Neural cell (in vitro differentiated cells): ENCODE data around the gene CHD2. TPM values are rescaled to one million over a fixed set of nuclear protein-coding genes. Genes with fewer than 3 reads are reported as not detected.

Experiments used
- H2AFZ ChIP-seq: fragments of 200-600, 300-800 bp; sonication (generic), shearing (Covaris generic); 2 replicates; pipeline ENCODE4 v1.6.0; 2014; ENCODE audit warnings: low read depth, mild to moderate bottlenecking, antibody characterized with exemption, low read length, moderate library complexity
- H3F3A ChIP-seq: fragments of 200-600 bp; shearing (Covaris generic); 2 replicates; pipeline ENCODE4 v1.6.1; 2016; ENCODE audit warnings: mild to moderate bottlenecking, moderate library complexity, mixed read lengths, antibody characterized with exemption, low read length; ENCODE audit not compliant: insufficient read depth, poor library complexity, severe bottlenecking
- H3K27ac ChIP-seq: fragments of 200-600, 300-800 bp; sonication (generic), shearing (Covaris generic); 2 replicates; pipeline ENCODE4 v1.5.1; 2014; ENCODE audit warnings: mild to moderate bottlenecking, low read length, moderate library complexity
- H3K27me3 ChIP-seq: fragments of 300-800, 200-600 bp; sonication (generic), shearing (Covaris generic); 2 replicates; pipeline ENCODE4 v1.6.0; 2014; ENCODE audit warnings: mild to moderate bottlenecking, low read depth, low read length, moderate library complexity; ENCODE audit not compliant: insufficient read depth
- H3K36me3 ChIP-seq: fragments of 300-800, 200-600 bp; sonication (generic), shearing (Covaris generic); 2 replicates; pipeline ENCODE4 v1.5.1; 2014; ENCODE audit warnings: mild to moderate bottlenecking, antibody characterized with exemption, low read length, moderate library complexity; ENCODE audit not compliant: insufficient read depth
- H3K4me2 ChIP-seq: fragments of 300-800, 200-600 bp; sonication (generic), shearing (Covaris generic); 2 replicates; pipeline ENCODE4 v1.6.0; 2014; ENCODE audit warnings: mild to moderate bottlenecking, low read length
- H3K4me3 ChIP-seq: fragments of 300-800, 200-600 bp; sonication (generic), shearing (Covaris generic); 2 replicates; pipeline ENCODE4 v1.5.1; 2014; ENCODE audit warnings: mild to moderate bottlenecking, low read length, moderate library complexity
- H3K79me2 ChIP-seq: fragments of 200-600 bp; shearing (Covaris generic); replicated peaks from 2 replicates; pipeline ENCODE4 v1.6.0; 2014; ENCODE audit warnings: mild to moderate bottlenecking, low read length, moderate library complexity; ENCODE audit not compliant: insufficient read depth
- H3K9ac ChIP-seq: fragments of 300-800, 200-600 bp; sonication (generic), shearing (Covaris generic); 2 replicates; pipeline ENCODE4 v1.6.1; 2016; ENCODE audit warnings: mild to moderate bottlenecking, low read length, mixed read lengths
- H3K9me2 ChIP-seq: fragments of 200-600 bp; shearing (Covaris generic); 2 replicates; pipeline ENCODE4 v1.6.1; 2016; ENCODE audit warnings: mild to moderate bottlenecking, low read length, mixed read lengths; ENCODE audit not compliant: insufficient read depth
- H3K9me3 ChIP-seq: fragments of 200-600, 300-800 bp; sonication (generic), shearing (Covaris generic); 2 replicates; pipeline ENCODE4 v1.6.1; 2016; ENCODE audit warnings: mild to moderate bottlenecking, mixed run types, low read length, moderate library complexity, mixed read lengths
- H4K20me1 ChIP-seq: fragments of 200-600 bp; shearing (Covaris generic); 2 replicates; pipeline ENCODE4 v1.6.1; 2016; ENCODE audit warnings: mild to moderate bottlenecking, mixed run types; ENCODE audit not compliant: insufficient read depth
- CTCF ChIP-seq: fragments of 450-650 bp; IDR thresholded peaks from 2 replicates; pipeline ENCODE4 v1.5.1; 2014; ENCODE audit warnings: antibody characterized with exemption, mild to moderate bottlenecking, moderate library complexity; ENCODE audit not compliant: poor library complexity, severe bottlenecking
- EP300 ChIP-seq: fragments of 450-650 bp; conservative IDR thresholded peaks from 2 replicates; pipeline ENCODE4 v1.6.1; 2014; ENCODE audit warnings: antibody characterized with exemption, mild to moderate bottlenecking, moderate library complexity; ENCODE audit not compliant: poor library complexity, severe bottlenecking
- EZH2 ChIP-seq: fragments of 200-600, 300-800 bp; shearing (Covaris generic), sonication (generic); IDR thresholded peaks from 2 replicates; pipeline ENCODE4 v1.6.1; 2014; ENCODE audit warnings: antibody characterized with exemption, low read length, borderline replicate concordance, mild to moderate bottlenecking; ENCODE audit not compliant: insufficient read depth, poor library complexity, severe bottlenecking
- MXI1 ChIP-seq: fragments of 450-650 bp; conservative IDR thresholded peaks from 2 replicates; pipeline ENCODE4 v1.6.1; 2014; ENCODE audit warnings: antibody characterized with exemption, mild to moderate bottlenecking; ENCODE audit not compliant: poor library complexity, severe bottlenecking
- POLR2AphosphoS5 ChIP-seq: IDR thresholded peaks from 2 replicates; pipeline ENCODE4 v1.6.1; 2012
- RAD21 ChIP-seq: fragments of 450-650 bp; conservative IDR thresholded peaks from 2 replicates; pipeline ENCODE4 v1.6.1; 2014; ENCODE audit warnings: antibody characterized with exemption, mild to moderate bottlenecking, moderate library complexity
- REST ChIP-seq: IDR thresholded peaks from 2 replicates; pipeline ENCODE4 v1.6.1; 2012; ENCODE audit warnings: borderline replicate concordance
- SMC3 ChIP-seq: fragments of 450-650 bp; conservative IDR thresholded peaks from 2 replicates; pipeline ENCODE4 v1.6.1; 2014; ENCODE audit warnings: antibody characterized with exemption, mild to moderate bottlenecking, moderate library complexity; ENCODE audit not compliant: poor library complexity
- TAF1 ChIP-seq: IDR thresholded peaks from 2 replicates; pipeline ENCODE4 v1.6.1; 2012; ENCODE audit warnings: low read depth
- polyA plus RNA-seq: library from polyadenylated mRNA; depleted of rRNA; stranded (reverse); fragments of >200 nt; gene quantifications from 2 replicates; pipeline ENCODE4 v1.2.3, GENCODE V29; 2014

Gene CHD2
- polyA plus RNA-seq, 1 donor from 2014 or later: 113 TPM

GRCh38 chr15:92933831-92934230 lies 33.7 kb downstream of the CHD2 start:
- no peak overlapping the region for H3K4me2 ChIP-seq
- H4K20me1 ChIP-seq: no peaks in the 10 kb centered on the region
- no peaks in the 10 kb centered on the region for H3K9me2 ChIP-seq
- H3K9me3 ChIP-seq: no peaks in the 10 kb centered on the region
- H3F3A ChIP-seq: no peaks in the 10 kb centered on the region
- H3K27me3 ChIP-seq: no peaks in the 10 kb centered on the region
- H3K27ac ChIP-seq: no peak overlapping the region
- no peak overlapping the region for H3K9ac ChIP-seq
- H3K79me2 ChIP-seq: peaks cover 12% of the 10 kb centered on the region
- H3K4me3 ChIP-seq: no peak overlapping the region
- TF ChIP-seq POLR2AphosphoS5 (no peak), CTCF (no peak), SMC3 (no peak), EP300 (no peak), REST (no peak), MXI1 (no peak), RAD21 (no peak), EZH2 (no peak), TAF1 (no peak)
- peaks cover 27% of the 10 kb centered on the region for H3K36me3 ChIP-seq
- no peak overlapping the region for H2AFZ ChIP-seq

- Histone ChIP-seq H3K9me3 (no peaks in the 10 kb centered on the region), H3F3A (no peaks in the 10 kb centered on the region), H3K36me3 (peaks cover 23% of the 10 kb centered on the region), H3K27ac (no peak overlapping the region), H3K4me2 (no peak overlapping the region), H3K27me3 (no peaks in the 10 kb centered on the region), H2AFZ (no peak overlapping the region), H3K9me2 (no peaks in the 10 kb centered on the region), H3K9ac (no peak overlapping the region), H3K4me3 (no peak overlapping the region), H3K79me2 (peaks cover 12% of the 10 kb centered on the region), H4K20me1 (no peaks in the 10 kb centered on the region)
- no peak for TF ChIP-seq TAF1
- no peak for TF ChIP-seq EZH2
- no peak for TF ChIP-seq SMC3
These were observed 34.6 kb downstream of the CHD2 start for GRCh38 chr15:92934716-92935115.

GRCh38 chr15:92936138-92936537 lies 36.0 kb downstream of the CHD2 start:
- Histone ChIP-seq H3K36me3 (peaks cover 23% of the 10 kb centered on the region), H3K79me2 (peaks cover 12% of the 10 kb centered on the region), H2AFZ (no peak overlapping the region), H3F3A (no peaks in the 10 kb centered on the region), H3K9me3 (no peaks in the 10 kb centered on the region), H3K9ac (no peak overlapping the region), H3K27ac (no peak overlapping the region), H3K4me3 (no peak overlapping the region), H3K4me2 (no peak overlapping the region), H3K9me2 (no peaks in the 10 kb centered on the region), H4K20me1 (no peaks in the 10 kb centered on the region), H3K27me3 (no peaks in the 10 kb centered on the region)
- no peak for TF ChIP-seq POLR2AphosphoS5
- TF ChIP-seq REST: no peak
- no peak for TF ChIP-seq RAD21
- no peak for TF ChIP-seq CTCF
- no peak for TF ChIP-seq EP300
- TF ChIP-seq MXI1: no peak
- no peak for TF ChIP-seq EZH2
- TF ChIP-seq SMC3: no peak
- TF ChIP-seq TAF1: no peak
